ENCODE data around the gene NCKAP5. TPM values are rescaled to one million over a fixed set of nuclear protein-coding genes. Genes with fewer than 3 reads are reported as not detected.

Gene NCKAP5
- total and polyA plus RNA-seq, 2 of the 13 experiments (the other 11 are each of a cell fraction or from before 2014, with no cell fraction given): 0.01 TPM; not detected in 1

- H3K4me3 ChIP-seq (replicated peaks in 1 of 3; ENCODE audit: insufficient read depth in 1 of 3, low read depth in 2 of 3, low read length in 3 of 3): no peak overlapping the region
- no peaks in the 10 kb centered on the region for H3K36me3 ChIP-seq (replicated peaks in 1 of 2; ENCODE audit: control insufficient read depth in 1 of 2, insufficient read depth in 2 of 2, low read length in 2 of 2)
- POLR2A ChIA-PET: no interaction called here
- H3K27ac ChIP-seq (ENCODE audit: extremely low read length, insufficient read depth, low read length): no peak overlapping the region
- no peak overlapping the region for H2AFZ ChIP-seq (ENCODE audit: low read length)
- H3K79me2 ChIP-seq (ENCODE audit: insufficient read depth, low read length): no peaks in the 10 kb centered on the region
- H3K9ac ChIP-seq (ENCODE audit: insufficient read depth, low read depth, low read length): no peak overlapping the region
- intact Hi-C loops (cut with micrococcal nuclease; ENCODE audit: unreplicated experiment): no loop called here
- no peak for FAIRE-seq
- no peaks in the 10 kb centered on the region for H4K20me1 ChIP-seq (ENCODE audit: insufficient read depth, low read length)
- 0 out of 2 replicates have a peak, but pooled peaks cover 4% of the 10 kb centered on the region for H3K9me3 ChIP-seq (ENCODE audit: low read length)
- no peak for TF ChIP-seq SALL2 (CRISPR knock-in tag; IDR thresholded peaks at IDR 0.05)
- no peak for TF ChIP-seq ZNF292 (CRISPR knock-in tag; IDR thresholded peaks at IDR 0.05; ENCODE audit: borderline replicate concordance, low read depth)
- TF ChIP-seq ZNF576 (CRISPR knock-in tag; IDR thresholded peaks at IDR 0.05): no peak
- TF ChIP-seq ZNF253 (CRISPR knock-in tag; IDR thresholded peaks at IDR 0.05; ENCODE audit: borderline replicate concordance): no peak
- no peak for TF ChIP-seq ADNP (CRISPR knock-in tag; IDR thresholded peaks at IDR 0.05)
- no peak for TF ChIP-seq CREM (IDR thresholded peaks at IDR 0.05)
- TF ChIP-seq CREM (CRISPR knock-in tag; IDR thresholded peaks at IDR 0.05): no peak
- TF ChIP-seq ZNF460 (CRISPR knock-in tag; IDR thresholded peaks at IDR 0.05; ENCODE audit: borderline replicate concordance): no peak
- 11% methylated on average over 4 of the region's 4 CpGs for WGBS (ENCODE audit: low lambda C conversion rate)
- DNase-seq (ENCODE audit: low spot score): no peak
- H3K4me2 ChIP-seq (ENCODE audit: low read depth, low read length): no peak overlapping the region
- in situ Hi-C loops (cut with HindIII; ENCODE audit: extremely low pct_ligation_motif_present, low pct_unique_long_range_greater_than_20kb): no loop called here
- no peaks in the 10 kb centered on the region for H3K4me1 ChIP-seq (ENCODE audit: insufficient read depth, low read length)
- BruUV-seq (replicated peaks): no TSS peak
- CTCF ChIA-PET (ENCODE audit: low intra/inter-chr PET ratio, low total read pairs): no interaction called here
- H3K27me3 ChIP-seq (ENCODE audit: control insufficient read depth in 1 of 2, insufficient read depth in 2 of 2, low read length in 2 of 2): no peaks in the 10 kb centered on the region
- ATAC-seq: no peak
Observed at GRCh38 chr2:132850688-132851087, 717.6 kb downstream of the NCKAP5 start.

- ChIA-PET POLR2A (no interaction called here), CTCF (ENCODE audit: low intra/inter-chr PET ratio, low total read pairs) (no interaction called here)
- FAIRE-seq (no peak), DNase-seq (ENCODE audit: low spot score) (no peak), ATAC-seq (no peak)
- no peak for TF ChIP-seq HMGA1 (CRISPR knock-in tag; conservative IDR thresholded peaks at IDR 0.05)
- TF ChIP-seq ZNF180 (CRISPR knock-in tag; IDR thresholded peaks at IDR 0.05; ENCODE audit: borderline replicate concordance, low read depth): no peak
- TF ChIP-seq ZNF205 (CRISPR knock-in tag; IDR thresholded peaks at IDR 0.05): no peak
- no peak for TF ChIP-seq KLF6 (CRISPR knock-in tag; IDR thresholded peaks at IDR 0.05)
- no peak for TF ChIP-seq KMT2A (CRISPR knock-in tag; IDR thresholded peaks at IDR 0.05)
- Histone ChIP-seq H3K36me3 (replicated peaks in 1 of 2; ENCODE audit: control insufficient read depth in 1 of 2, insufficient read depth in 2 of 2, low read length in 2 of 2) (no peaks in the 10 kb centered on the region), H3K27ac (ENCODE audit: extremely low read length, insufficient read depth, low read length) (no peak overlapping the region), H3K4me2 (ENCODE audit: low read depth, low read length) (no peak overlapping the region), H3K79me2 (ENCODE audit: insufficient read depth, low read length) (no peaks in the 10 kb centered on the region), H3K9me3 (ENCODE audit: low read length) (no peaks in the 10 kb centered on the region), H4K20me1 (ENCODE audit: insufficient read depth, low read length) (no peaks in the 10 kb centered on the region), H3K27me3 (ENCODE audit: control insufficient read depth in 1 of 2, insufficient read depth in 2 of 2, low read length in 2 of 2) (no peaks in the 10 kb centered on the region), H3K4me3 (replicated peaks in 1 of 3; ENCODE audit: insufficient read depth in 1 of 3, low read depth in 2 of 3, low read length in 3 of 3) (no peak overlapping the region), H3K9ac (ENCODE audit: insufficient read depth, low read depth, low read length) (no peak overlapping the region), H3K4me1 (ENCODE audit: insufficient read depth, low read length) (no peaks in the 10 kb centered on the region), H2AFZ (ENCODE audit: low read length) (no peak overlapping the region)
- in situ Hi-C loops (cut with HindIII; ENCODE audit: extremely low pct_ligation_motif_present, low pct_unique_long_range_greater_than_20kb) (no loop called here), intact Hi-C loops (cut with micrococcal nuclease; ENCODE audit: unreplicated experiment) (no loop called here)
- WGBS (ENCODE audit: low lambda C conversion rate): 3% methylated on average over 1 of the region's 1 CpG
- no TSS peak for BruUV-seq (replicated peaks)
Observed at GRCh38 chr2:132849118-132849517, 719.1 kb downstream of the NCKAP5 start.

Measured in HepG2 (cell line).